Measurements from ENCODE around the gene AKAP13. TPM values are rescaled to one million over a fixed set of nuclear protein-coding genes. Genes with fewer than 3 reads are reported as not detected.
"Not testable (repeated sequence)": the region's sequence is repeated elsewhere in the genome, so short reads cannot be mapped to it uniquely, and the experiment has no call there.

AKAP13 gene
- total RNA-seq, 4 donors from 2014 or later = 105 to 167 (median 129) TPM

DNA sequence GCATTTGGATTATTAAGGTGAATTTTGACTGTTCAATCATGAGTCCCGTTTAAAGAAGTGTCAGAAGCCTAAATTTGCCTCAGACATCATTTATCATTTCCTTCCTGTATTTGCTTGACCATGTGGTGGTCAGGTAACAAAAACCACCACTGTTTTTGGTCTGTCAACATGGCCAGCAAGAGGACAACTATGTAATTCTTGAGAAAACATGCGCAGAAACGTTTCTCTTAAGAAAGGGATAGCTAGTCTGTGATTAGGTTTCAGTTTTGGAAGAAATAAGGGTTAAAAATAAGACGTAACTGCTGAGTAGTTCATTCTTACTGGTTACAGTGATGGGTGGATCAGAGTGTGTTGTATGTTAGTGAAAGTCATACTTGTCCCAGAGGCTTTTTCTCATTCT lies 204.5 kb downstream of the AKAP13 start:
- DNase-seq (ENCODE audit: low spot score in 2 of 2) = no peak
- TF ChIP-seq POLR2A (IDR thresholded peaks at IDR 0.05) = no peak
- TF ChIP-seq, protein P1, sequence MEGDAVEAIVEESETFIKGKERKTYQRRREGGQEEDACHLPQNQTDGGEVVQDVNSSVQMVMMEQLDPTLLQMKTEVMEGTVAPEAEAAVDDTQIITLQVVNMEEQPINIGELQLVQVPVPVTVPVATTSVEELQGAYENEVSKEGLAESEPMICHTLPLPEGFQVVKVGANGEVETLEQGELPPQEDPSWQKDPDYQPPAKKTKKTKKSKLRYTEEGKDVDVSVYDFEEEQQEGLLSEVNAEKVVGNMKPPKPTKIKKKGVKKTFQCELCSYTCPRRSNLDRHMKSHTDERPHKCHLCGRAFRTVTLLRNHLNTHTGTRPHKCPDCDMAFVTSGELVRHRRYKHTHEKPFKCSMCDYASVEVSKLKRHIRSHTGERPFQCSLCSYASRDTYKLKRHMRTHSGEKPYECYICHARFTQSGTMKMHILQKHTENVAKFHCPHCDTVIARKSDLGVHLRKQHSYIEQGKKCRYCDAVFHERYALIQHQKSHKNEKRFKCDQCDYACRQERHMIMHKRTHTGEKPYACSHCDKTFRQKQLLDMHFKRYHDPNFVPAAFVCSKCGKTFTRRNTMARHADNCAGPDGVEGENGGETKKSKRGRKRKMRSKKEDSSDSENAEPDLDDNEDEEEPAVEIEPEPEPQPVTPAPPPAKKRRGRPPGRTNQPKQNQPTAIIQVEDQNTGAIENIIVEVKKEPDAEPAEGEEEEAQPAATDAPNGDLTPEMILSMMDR (IDR thresholded peaks at IDR 0.05) = no peak
- intact Hi-C loops (cut with DNase I; ENCODE audit: low total_unique reads) = no loop called here
- WGBS, 2 donors = 50 to 52% methylated on average over 4 of the region's 4 CpGs
- H3K4me3 ChIP-seq (ENCODE audit: low read depth, poor library complexity, severe bottlenecking) = no peak overlapping the region

DNA sequence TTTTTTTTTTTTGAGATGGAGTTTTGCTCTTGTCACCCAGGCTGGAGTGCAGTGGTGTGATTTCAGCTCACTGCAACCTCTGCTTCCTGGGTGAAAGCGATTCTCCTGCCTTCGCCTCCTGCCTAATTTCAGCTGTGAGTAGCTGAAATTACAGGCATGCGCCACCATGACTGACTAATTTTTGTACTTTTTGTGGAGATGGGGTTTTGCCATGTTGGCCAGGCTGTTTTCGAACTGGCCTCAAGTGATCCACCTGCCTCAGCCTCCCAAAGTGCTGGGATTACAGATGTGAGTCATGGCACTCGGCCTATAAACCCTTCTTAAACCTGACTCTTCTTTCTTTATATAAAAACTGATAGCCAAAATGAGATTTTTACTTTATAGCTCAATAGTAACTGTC lies 205.8 kb downstream of the AKAP13 start:
- intact Hi-C loops (cut with DNase I; ENCODE audit: low total_unique reads); DNase-seq (ENCODE audit: low spot score in 2 of 2); H3K4me3 ChIP-seq (ENCODE audit: low read depth, poor library complexity, severe bottlenecking): not testable (repeated sequence)
- WGBS, 2 donors = 90 to 98% methylated on average over 5 of the region's 5 CpGs

DNA sequence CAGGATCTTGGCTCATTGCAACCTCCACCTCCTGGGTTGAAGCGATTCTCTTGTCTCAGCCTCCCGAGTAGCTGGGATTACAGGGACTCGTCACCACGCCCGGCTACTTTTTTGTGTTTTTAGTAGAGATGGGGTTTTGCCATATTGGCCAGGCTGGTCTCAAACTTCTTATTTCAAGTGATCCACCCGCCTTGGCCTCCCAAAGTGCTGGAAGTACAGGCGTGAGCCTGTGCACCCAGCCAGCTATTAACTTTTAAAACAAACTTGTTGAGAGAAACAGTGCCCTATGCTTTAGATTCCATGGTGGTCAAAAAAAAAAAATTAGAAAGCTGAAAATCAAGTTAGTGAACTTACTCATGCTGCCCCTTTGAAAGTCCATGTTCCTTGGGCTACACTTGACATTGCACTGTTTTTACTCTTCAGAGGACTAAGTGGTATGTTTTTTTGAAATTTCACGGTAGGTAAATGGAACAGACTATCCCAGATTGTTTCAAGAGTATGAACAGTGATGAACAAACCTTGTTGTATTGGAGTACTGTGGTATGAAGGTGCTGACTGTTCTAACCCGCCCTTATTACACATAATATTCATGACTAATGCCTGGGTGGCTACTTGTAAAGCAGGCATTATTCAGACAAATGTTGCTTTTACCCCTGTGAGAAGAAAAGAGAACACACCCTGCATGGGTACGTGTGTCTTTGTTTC lies 207.5 kb downstream of the AKAP13 start:
- H3K4me3 ChIP-seq (ENCODE audit: low read depth, poor library complexity, severe bottlenecking) = no peak overlapping the region
- intact Hi-C loops (cut with DNase I; ENCODE audit: low total_unique reads) = no loop called here
- WGBS, 2 donors = 83 to 87% methylated on average over 10 of the region's 10 CpGs
- TF ChIP-seq, protein P1 (IDR thresholded peaks at IDR 0.05) = no peak
- TF ChIP-seq POLR2A (IDR thresholded peaks at IDR 0.05) = no peak
- no peak for DNase-seq (ENCODE audit: low spot score in 2 of 2)

DNA sequence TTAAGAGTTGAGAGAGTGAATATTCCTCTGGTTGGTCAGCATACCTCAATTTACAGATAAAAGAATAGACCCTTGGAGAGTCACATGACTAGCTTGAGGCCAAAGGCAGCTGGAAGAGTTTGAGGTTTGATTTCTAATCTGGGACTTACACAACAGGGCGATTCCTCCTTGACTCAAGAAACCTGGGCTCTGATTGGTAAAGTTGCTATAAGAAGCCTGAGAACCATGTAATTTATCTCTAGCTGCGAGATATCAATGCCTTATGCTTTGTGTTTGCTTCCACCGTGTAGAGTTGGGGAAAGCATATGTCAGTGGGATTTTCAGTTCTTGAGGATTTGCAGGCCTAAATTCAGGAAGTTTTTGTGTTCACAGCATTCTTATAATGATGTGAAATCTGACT lies 208.3 kb downstream of the AKAP13 start:
- DNase-seq (ENCODE audit: low spot score in 2 of 2) = no peak
- WGBS, 2 donors = 46 to 54% methylated on average over 3 of the region's 3 CpGs

DNA sequence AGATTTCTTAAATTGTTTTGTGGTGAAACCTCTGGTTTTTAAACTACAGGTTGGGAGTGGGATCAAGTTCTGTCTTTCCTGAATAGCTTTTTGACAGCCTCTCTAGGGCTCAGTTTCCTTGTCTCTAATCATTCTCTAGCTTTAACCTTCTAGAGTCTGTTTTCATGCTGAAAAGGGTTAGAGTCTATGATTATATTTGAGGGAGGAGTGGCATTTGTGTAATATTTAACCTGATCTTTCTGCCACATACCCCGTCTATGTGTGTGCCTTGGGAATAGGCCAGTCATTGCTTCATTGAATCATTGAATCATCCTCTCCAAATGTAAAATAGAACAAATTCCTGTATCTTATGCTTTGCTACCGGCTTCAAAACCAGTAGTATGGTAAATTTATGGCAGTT lies 209.4 kb downstream of the AKAP13 start:
- TF ChIP-seq, protein P1 (IDR thresholded peaks at IDR 0.05) = no peak
- no peak for TF ChIP-seq POLR2A (IDR thresholded peaks at IDR 0.05)
- intact Hi-C loops (cut with DNase I; ENCODE audit: low total_unique reads) = no loop called here
- no peak for DNase-seq (ENCODE audit: low spot score in 2 of 2)
- no peak overlapping the region for H3K4me3 ChIP-seq (ENCODE audit: low read depth, poor library complexity, severe bottlenecking)
- WGBS, 2 donors = 48 to 57% methylated on average over 2 of the region's 2 CpGs

More for the DNA sequence above, 208.3 kb downstream of the AKAP13 start:
- intact Hi-C loops (cut with DNase I; ENCODE audit: low total_unique reads) = no loop called here
- TF ChIP-seq POLR2A (IDR thresholded peaks at IDR 0.05) = no peak
- TF ChIP-seq, protein P1 (IDR thresholded peaks at IDR 0.05) = no peak
- H3K4me3 ChIP-seq (ENCODE audit: low read depth, poor library complexity, severe bottlenecking) = no peak overlapping the region

DNA sequence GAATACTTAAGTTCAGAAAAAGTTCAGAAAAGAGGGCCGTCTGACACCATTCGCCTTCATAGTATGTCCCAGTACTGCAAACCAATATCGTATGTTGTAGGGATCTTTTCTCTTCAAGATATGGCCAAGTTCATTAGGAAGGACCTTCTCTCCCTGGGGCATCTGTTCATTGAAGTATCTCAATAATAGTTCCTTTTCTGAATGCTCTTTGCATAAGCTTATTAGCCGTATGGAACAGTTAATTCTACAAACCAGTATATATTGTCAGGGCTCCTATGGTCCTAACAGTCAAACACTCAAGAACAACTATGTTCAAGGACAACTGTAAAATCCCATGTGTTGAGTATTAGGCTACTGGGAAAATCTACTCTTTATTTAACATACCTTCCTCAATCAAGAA lies 211.2 kb downstream of the AKAP13 start:
- TF ChIP-seq POLR2A (IDR thresholded peaks at IDR 0.05) = no peak
- TF ChIP-seq, protein P1 (IDR thresholded peaks at IDR 0.05) = no peak
- no peak for DNase-seq (ENCODE audit: low spot score in 2 of 2)
- intact Hi-C loops (cut with DNase I; ENCODE audit: low total_unique reads) = no loop called here
- WGBS, 2 donors = 83 to 85% methylated on average over 4 of the region's 4 CpGs
- H3K4me3 ChIP-seq (ENCODE audit: low read depth, poor library complexity, severe bottlenecking) = no peak overlapping the region
